Activated naive CD4-positive, alpha-beta T cell treated with anti-CD3 and anti-CD28 coated beads, Interleukin-2, amount 50 U/mL, for 24 hours (primary cell): ENCODE measurements around the gene MVP.
"Not testable (repeated sequence)": the region's sequence is repeated elsewhere in the genome, so short reads cannot be mapped to it uniquely, and the experiment has no call there.

ENCODE experiments used
- H3K27ac Mint-ChIP-seq: one replicate; pipeline ENCODE4 v1.8.0; 2021; ENCODE audit warnings: mild to moderate bottlenecking, mixed read lengths
- H3K27me3 Mint-ChIP-seq: one replicate; pipeline ENCODE4 v1.8.0; 2021; ENCODE audit warnings: mixed read lengths
- H3K36me3 Mint-ChIP-seq: one replicate; pipeline ENCODE4 v1.8.0; 2021; ENCODE audit warnings: mixed read lengths
- H3K4me1 Mint-ChIP-seq: one replicate; pipeline ENCODE4 v1.8.0; 2021; ENCODE audit warnings: mixed read lengths
- H3K4me3 Mint-ChIP-seq: one replicate; pipeline ENCODE4 v1.8.0; 2021; ENCODE audit warnings: mild to moderate bottlenecking, mixed read lengths
- H3K9me3 Mint-ChIP-seq: one replicate; pipeline ENCODE4 v1.8.0; 2021; ENCODE audit warnings: mixed read lengths

Gene MVP

GRCh38 chr16:29791845-29792807, 28.1 kb upstream of the MVP start:
- Mint-ChIP-seq H3K27me3 (no peaks in the 10 kb centered on the region), H3K9me3 (no peaks in the 10 kb centered on the region), H3K27ac (peak overlapping the region; percentile 47), H3K36me3 (peaks cover 7% of the 10 kb centered on the region), H3K4me1 (peaks cover 36% of the 10 kb centered on the region), H3K4me3 (peak overlapping the region; percentile 95)

DNA sequence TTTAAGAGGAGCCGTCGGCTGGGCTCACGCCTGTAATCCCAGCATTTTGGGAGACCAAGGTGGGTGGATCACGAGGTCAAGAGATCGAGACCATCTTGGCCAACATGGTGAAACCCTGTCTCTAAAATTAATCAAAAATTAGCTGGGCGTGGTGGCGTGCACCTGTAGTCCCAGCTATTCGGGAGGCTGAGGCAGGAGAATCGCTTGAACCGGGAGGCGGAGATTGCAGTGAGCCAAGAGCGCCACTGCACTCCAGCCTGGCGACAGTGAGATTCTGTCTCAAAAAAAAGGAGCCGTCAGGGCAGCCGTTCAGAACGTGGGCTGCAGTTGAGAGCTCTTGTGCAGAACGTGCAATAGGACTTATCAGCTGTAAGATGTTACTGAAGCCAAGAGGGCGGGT, 27.1 kb upstream of the MVP start:
- not testable (repeated sequence) for H3K9me3 Mint-ChIP-seq, H3K27me3 Mint-ChIP-seq, H3K36me3 Mint-ChIP-seq, H3K27ac Mint-ChIP-seq
- Mint-ChIP-seq H3K4me1 (peaks cover 36% of the 10 kb centered on the region), H3K4me3 (peak overlapping the region; percentile 53)

- Mint-ChIP-seq H3K9me3 (no peaks in the 10 kb centered on the region), H3K36me3 (peaks cover 7% of the 10 kb centered on the region), H3K4me3 (no peak overlapping the region), H3K27ac (no peak overlapping the region), H3K27me3 (no peaks in the 10 kb centered on the region), H3K4me1 (peaks cover 32% of the 10 kb centered on the region)
These were observed 26.0 kb upstream of the MVP start for GRCh38 chr16:29794231-29794710.

DNA sequence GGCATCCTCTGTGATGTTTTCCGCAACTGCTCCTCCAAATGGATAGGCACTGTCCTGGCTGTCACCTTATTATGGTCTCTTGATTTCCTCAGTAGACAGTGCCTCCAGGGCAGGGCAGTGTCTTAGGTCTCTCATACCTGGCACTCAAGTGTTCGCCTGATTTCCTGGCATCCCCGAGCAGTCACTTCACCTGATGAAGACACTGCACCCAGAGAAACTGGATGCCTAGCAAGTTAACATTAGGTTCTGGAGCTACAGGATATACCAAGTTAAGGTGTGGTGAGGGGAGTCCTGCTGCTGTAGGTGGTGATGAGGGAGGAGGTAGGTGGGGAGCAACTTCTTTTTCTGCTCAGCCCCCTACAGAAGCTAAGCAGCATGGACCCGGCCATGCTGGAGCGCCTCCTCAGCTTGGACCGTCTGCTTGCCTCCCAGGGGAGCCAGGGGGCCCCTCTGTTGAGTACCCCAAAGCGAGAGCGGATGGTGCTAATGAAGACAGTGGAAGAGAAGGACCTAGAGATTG, 17.8 kb upstream of the MVP start:
- Mint-ChIP-seq H3K36me3 (peaks cover 1% of the 10 kb centered on the region), H3K27ac (peak overlapping the region; percentile 51), H3K27me3 (no peaks in the 10 kb centered on the region), H3K9me3 (no peaks in the 10 kb centered on the region), H3K4me3 (no peak overlapping the region), H3K4me1 (peaks cover 17% of the 10 kb centered on the region)

DNA sequence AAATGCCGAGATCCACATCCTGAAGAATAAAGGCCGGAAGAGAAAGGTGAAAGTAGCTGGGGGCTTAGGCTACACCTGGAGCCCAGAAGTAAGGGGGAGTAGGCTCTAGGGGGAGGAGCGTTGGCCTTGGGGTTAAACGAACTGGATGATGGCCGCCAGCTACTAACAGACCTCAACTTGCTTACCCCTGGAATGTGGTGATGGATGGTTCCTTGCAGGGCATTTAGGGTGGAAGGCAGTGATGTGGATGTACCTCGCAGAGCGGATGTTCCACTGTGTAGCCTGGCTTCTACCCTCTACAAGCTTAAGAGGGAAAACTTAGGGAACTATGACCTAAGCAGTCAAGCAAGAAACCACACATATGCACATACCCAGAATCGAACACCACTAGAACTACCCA, 16.2 kb upstream of the MVP start:
- Mint-ChIP-seq H3K4me3 (peak overlapping the region; percentile 100), H3K27ac (peak overlapping the region; percentile 92), H3K4me1 (peaks cover 26% of the 10 kb centered on the region), H3K36me3 (peaks cover 5% of the 10 kb centered on the region), H3K27me3 (no peaks in the 10 kb centered on the region), H3K9me3 (no peaks in the 10 kb centered on the region)

DNA sequence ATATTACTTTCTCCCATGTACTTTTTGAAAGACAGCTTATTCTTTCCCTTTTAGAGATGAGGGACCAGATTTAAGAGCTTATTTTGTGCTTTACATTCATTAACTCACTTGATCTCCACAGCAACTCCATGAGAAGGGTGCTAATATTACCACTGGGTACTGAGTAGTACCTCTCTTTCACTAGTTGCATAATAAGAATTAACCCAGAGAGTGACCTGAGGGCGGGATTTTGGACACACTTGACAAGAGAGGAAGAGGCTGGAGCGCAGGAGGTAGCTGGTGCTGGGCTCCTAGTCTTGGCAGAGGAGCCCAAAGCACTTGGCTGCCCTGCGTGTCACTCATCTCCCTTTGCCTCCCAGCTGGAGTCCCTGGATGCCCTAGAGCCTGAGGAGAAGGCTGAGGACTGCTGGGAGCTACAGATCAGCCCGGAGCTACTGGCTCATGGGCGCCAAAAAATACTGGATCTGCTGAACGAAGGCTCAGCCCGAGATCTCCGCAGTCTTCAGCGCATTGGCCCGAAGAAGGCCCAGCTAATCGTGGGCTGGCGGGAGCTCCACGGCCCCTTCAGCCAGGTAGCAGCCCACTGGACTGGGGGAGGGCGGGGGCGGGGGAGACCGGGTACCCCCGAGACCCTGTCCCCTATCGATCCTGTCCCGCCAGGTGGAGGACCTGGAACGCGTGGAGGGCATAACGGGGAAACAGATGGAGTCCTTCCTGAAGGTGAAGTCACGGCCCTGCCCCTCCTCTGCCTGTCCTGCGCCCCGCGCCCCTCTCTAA, 15.6 kb upstream of the MVP start:
- Mint-ChIP-seq H3K9me3 (no peaks in the 10 kb centered on the region), H3K4me3 (peak overlapping the region; percentile 100), H3K27ac (peak overlapping the region; percentile 100), H3K27me3 (no peaks in the 10 kb centered on the region), H3K36me3 (peaks cover 5% of the 10 kb centered on the region), H3K4me1 (peaks cover 29% of the 10 kb centered on the region)

DNA sequence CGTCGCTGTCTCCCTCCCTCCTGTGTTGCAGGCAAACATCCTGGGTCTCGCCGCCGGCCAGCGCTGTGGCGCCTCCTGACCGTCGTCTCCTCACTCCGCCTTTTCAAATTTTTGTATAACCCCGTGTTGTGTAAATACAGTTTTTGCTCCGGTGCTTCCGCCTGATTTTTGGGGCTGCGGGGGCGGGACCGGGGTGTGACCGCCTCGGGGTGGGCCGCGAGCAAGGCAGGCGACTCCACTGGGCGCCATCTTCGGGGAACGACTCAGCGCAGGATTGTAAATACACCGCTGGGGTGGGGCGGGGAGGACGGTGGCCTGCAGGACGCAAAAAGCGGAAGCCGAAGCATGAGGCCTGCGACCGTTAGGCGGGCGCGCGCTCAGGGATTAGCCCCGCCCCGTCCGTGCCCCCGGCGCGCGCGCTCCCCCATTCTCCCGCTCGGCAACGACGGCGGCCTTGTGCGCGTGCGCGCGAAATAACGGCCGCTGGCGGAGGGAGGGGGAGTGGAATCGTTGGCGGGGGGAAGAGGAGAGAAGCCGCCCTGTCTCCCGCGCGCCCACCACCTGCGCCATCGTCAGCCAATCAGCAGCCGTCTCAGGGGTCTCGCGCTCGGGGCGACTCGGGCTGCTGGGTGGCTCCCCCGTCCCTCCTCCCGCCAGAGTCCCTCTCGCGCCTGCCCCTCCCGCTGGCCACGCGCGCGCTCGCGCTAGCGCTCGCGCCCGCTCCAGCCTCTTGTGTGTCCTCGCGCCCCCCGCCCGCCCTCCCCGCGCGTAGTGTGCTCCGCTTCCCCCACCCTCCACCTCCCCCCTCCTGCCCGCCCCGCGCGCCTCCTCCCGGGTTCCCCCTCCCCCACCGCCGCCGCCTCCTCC, 14.8 kb upstream of the MVP start:
- peaks cover 5% of the 10 kb centered on the region for H3K36me3 Mint-ChIP-seq

GRCh38 chr16:29806099-29806579, 14.1 kb upstream of the MVP start, which contains the start of gene MAZ:
MAZ (plus strand) TSS chr16:29806529; CDS start chr16:29806702, 173 bp downstream.
- H3K4me1 Mint-ChIP-seq: peaks cover 44% of the 10 kb centered on the region
- H3K27me3 Mint-ChIP-seq: no peaks in the 10 kb centered on the region
- H3K4me3 Mint-ChIP-seq: peak within 1 kb of the TSS; percentile 100
- H3K9me3 Mint-ChIP-seq: no peaks in the 10 kb centered on the region
- peak within 1 kb of the TSS; percentile 100 for H3K27ac Mint-ChIP-seq
- H3K36me3 Mint-ChIP-seq: peaks cover 5% of the 10 kb centered on the region

More for the DNA sequence above, 14.8 kb upstream of the MVP start:
- Mint-ChIP-seq H3K27me3 (no peaks in the 10 kb centered on the region), H3K4me1 (peaks cover 37% of the 10 kb centered on the region), H3K27ac (peak overlapping the region; percentile 100), H3K9me3 (no peaks in the 10 kb centered on the region), H3K4me3 (peak overlapping the region; percentile 100)

- H3K4me1 Mint-ChIP-seq: peaks cover 49% of the 10 kb centered on the region
- H3K27ac Mint-ChIP-seq: peak overlapping the region; percentile 92
- H3K36me3 Mint-ChIP-seq: peaks cover 5% of the 10 kb centered on the region
- H3K4me3 Mint-ChIP-seq: peak overlapping the region; percentile 94
- no peaks in the 10 kb centered on the region for H3K27me3 Mint-ChIP-seq
- no peaks in the 10 kb centered on the region for H3K9me3 Mint-ChIP-seq
These were observed 13.4 kb upstream of the MVP start for GRCh38 chr16:29806641-29807425.

DNA sequence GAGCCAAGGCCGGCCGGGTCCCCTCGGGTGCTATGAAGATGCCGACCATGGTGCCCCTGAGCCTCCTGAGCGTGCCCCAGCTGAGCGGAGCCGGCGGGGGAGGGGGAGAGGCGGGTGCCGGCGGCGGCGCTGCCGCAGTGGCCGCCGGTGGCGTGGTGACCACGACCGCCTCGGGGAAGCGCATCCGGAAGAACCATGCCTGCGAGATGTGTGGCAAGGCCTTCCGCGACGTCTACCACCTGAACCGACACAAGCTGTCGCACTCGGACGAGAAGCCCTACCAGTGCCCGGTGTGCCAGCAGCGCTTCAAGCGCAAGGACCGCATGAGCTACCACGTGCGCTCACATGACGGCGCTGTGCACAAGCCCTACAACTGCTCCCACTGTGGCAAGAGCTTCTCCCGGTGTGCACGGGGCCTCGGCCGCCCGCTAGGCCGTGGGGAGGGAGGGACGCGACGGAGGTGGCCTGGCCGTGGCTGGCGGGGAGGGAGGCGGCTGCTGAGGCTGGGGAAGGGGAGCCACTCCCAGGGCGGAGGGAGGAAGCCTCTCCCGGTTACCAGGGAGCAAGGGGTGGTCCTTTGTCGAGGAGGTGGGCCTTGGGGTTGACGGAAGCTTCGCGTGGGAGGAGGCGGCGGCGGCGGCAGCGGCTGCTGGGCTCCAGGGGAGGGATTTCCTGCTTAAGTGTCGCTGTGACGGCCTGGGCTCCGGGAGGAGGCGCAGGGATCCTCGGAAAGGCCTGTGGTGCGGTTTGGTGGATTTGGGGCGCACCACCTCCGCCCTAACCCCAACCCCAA, 12.6 kb upstream of the MVP start:
- H3K4me3 Mint-ChIP-seq: peak overlapping the region; percentile 94
- peaks cover 54% of the 10 kb centered on the region for H3K4me1 Mint-ChIP-seq
- no peaks in the 10 kb centered on the region for H3K9me3 Mint-ChIP-seq
- no peaks in the 10 kb centered on the region for H3K27me3 Mint-ChIP-seq
- peaks cover 5% of the 10 kb centered on the region for H3K36me3 Mint-ChIP-seq
- peak overlapping the region; percentile 94 for H3K27ac Mint-ChIP-seq

GRCh38 chr16:29808219-29808900, 11.9 kb upstream of the MVP start:
- H3K27ac Mint-ChIP-seq: peak overlapping the region; percentile 94
- H3K4me1 Mint-ChIP-seq: peaks cover 57% of the 10 kb centered on the region
- H3K27me3 Mint-ChIP-seq: no peaks in the 10 kb centered on the region
- H3K36me3 Mint-ChIP-seq: peaks cover 5% of the 10 kb centered on the region
- H3K9me3 Mint-ChIP-seq: no peaks in the 10 kb centered on the region
- H3K4me3 Mint-ChIP-seq: peak overlapping the region; percentile 94

- peaks cover 49% of the 10 kb centered on the region for H3K4me1 Mint-ChIP-seq
- no peaks in the 10 kb centered on the region for H3K9me3 Mint-ChIP-seq
- peak overlapping the region; percentile 94 for H3K27ac Mint-ChIP-seq
- peak overlapping the region; percentile 94 for H3K4me3 Mint-ChIP-seq
- peaks cover 5% of the 10 kb centered on the region for H3K36me3 Mint-ChIP-seq
- H3K27me3 Mint-ChIP-seq: no peaks in the 10 kb centered on the region
These were observed 11.1 kb upstream of the MVP start for GRCh38 chr16:29809031-29809747.
